Caco-2 (cell line): ENCODE results near the gene DGKB. TPM values are rescaled to one million over a fixed set of nuclear protein-coding genes. Genes with fewer than 3 reads are reported as not detected.

Source experiments
- BruUV-seq: library from RNA; stranded (reverse); fragments of 400-500 nt; replicated peaks from 2 replicates; lab custom pipeline; 2021; lab: Mats Ljungman, UMichigan
- CTCF ChIA-PET: fragments of 300-600 bp; sonication (Branson Sonifier 250); formaldehyde crosslinking; loops from one replicate; lab custom pipeline; 2022; ENCODE audit warnings: antibody characterized with exemption; lab: Charles Lee
- POLR2A ChIA-PET: fragments of 300-600 bp; sonication (Branson Sonifier 250); formaldehyde crosslinking; loops from one replicate; lab custom pipeline; 2022; ENCODE audit warnings: antibody characterized with exemption; lab: Charles Lee
- DNase-seq, 2 experiments: peaks; one replicate each; pipeline versions ENCODE4 v3.0.0 to v3.0.0-alpha.2; 2020 to 2022
- H3K27me3 ChIP-seq: replicated peaks from 2 replicates; pipeline ENCODE4 v1.6.0; 2011; ENCODE audit warnings: low read length; ENCODE audit not compliant: control insufficient read depth, insufficient read depth
- H3K36me3 ChIP-seq: 2 replicates; pipeline ENCODE4 v1.5.1; 2011; ENCODE audit warnings: low read length; ENCODE audit not compliant: control insufficient read depth, insufficient read depth
- H3K4me1 ChIP-seq: fragments of 250-450 bp; sonication (Bioruptor Pico); 2 replicates; pipeline ENCODE4 v1.5.1; 2020; ENCODE audit warnings: mild to moderate bottlenecking
- H3K4me3 ChIP-seq: 2 replicates; pipeline ENCODE4 v1.5.1; 2011; ENCODE audit warnings: low read depth, mild to moderate bottlenecking, control low read depth, low read length
- H3K9me3 ChIP-seq: fragments of 250-450 bp; sonication (Bioruptor Pico); 2 replicates; pipeline ENCODE4 v1.5.1; 2020; ENCODE audit warnings: mild to moderate bottlenecking, moderate library complexity
- H3K27ac Mint-ChIP-seq: one replicate; pipeline ENCODE4 v1.8.0; 2022; ENCODE audit warnings: mixed read lengths; ENCODE audit not compliant: unreplicated experiment
- H3K27me3 Mint-ChIP-seq: one replicate; pipeline ENCODE4 v1.8.0; 2022; ENCODE audit warnings: mixed read lengths; ENCODE audit not compliant: insufficient read depth, unreplicated experiment
- H3K36me3 Mint-ChIP-seq: one replicate; pipeline ENCODE4 v1.8.0; 2022; ENCODE audit warnings: mild to moderate bottlenecking, mixed read lengths; ENCODE audit not compliant: insufficient read depth, unreplicated experiment
- H3K4me1 Mint-ChIP-seq: one replicate; pipeline ENCODE4 v1.8.0; 2022; ENCODE audit warnings: low read depth, mixed read lengths; ENCODE audit not compliant: unreplicated experiment
- H3K4me3 Mint-ChIP-seq: one replicate; pipeline ENCODE4 v1.8.0; 2022; ENCODE audit warnings: mild to moderate bottlenecking, moderate library complexity, mixed read lengths; ENCODE audit not compliant: unreplicated experiment
- H3K9me3 Mint-ChIP-seq: one replicate; pipeline ENCODE4 v1.8.0; 2022; ENCODE audit warnings: mixed read lengths; ENCODE audit not compliant: unreplicated experiment
- intact Hi-C: fragments of 100-400 bp; cut with micrococcal nuclease; formaldehyde crosslinking; loops from one replicate; pipeline ENCODE4 v1.10.0; 2022; ENCODE audit not compliant: unreplicated experiment
- total RNA-seq: library from RNA; stranded (reverse); gene quantifications from 2 replicates; pipeline ENCODE4 v1.2.3, GENCODE V29; 2022
- TF ChIP-seq, protein P1 (sequence below), 2 experiments: fragments of 200-600 bp in 1 of 2; IDR thresholded peaks; 1 replicate in 1 of 2; 2 replicates in 1 of 2; pipeline versions ENCODE4 v1.5.1 to v1.8.0; 2011 to 2022; ENCODE audit warnings: antibody characterized with exemption in 1 of 2, control low read depth in 1 of 2, inconsistent platforms in 1 of 2, low read depth in 1 of 2, low read length in 1 of 2, mild to moderate bottlenecking in 1 of 2, moderate library complexity in 1 of 2; ENCODE audit not compliant: insufficient read depth in 1 of 2, severe bottlenecking in 1 of 2, unreplicated experiment in 1 of 2

Gene DGKB
- total RNA-seq, 1 experiment from 2014 or later, result 0.39 TPM

- Mint-ChIP-seq H3K27me3 (no peaks in the 10 kb centered on the region), H3K27ac (no peak overlapping the region), H3K4me3 (no peak overlapping the region), H3K4me1 (no peaks in the 10 kb centered on the region), H3K9me3 (peaks cover 6% of the 10 kb centered on the region), H3K36me3 (no peaks in the 10 kb centered on the region)
- Histone ChIP-seq H3K36me3 (no peaks in the 10 kb centered on the region), H3K4me3 (no peak overlapping the region), H3K27me3 (no peaks in the 10 kb centered on the region), H3K4me1 (no peaks in the 10 kb centered on the region), H3K9me3 (no peaks in the 10 kb centered on the region)
- ChIA-PET POLR2A (no interaction called here), CTCF (no interaction called here)
- TF ChIP-seq, protein P1, sequence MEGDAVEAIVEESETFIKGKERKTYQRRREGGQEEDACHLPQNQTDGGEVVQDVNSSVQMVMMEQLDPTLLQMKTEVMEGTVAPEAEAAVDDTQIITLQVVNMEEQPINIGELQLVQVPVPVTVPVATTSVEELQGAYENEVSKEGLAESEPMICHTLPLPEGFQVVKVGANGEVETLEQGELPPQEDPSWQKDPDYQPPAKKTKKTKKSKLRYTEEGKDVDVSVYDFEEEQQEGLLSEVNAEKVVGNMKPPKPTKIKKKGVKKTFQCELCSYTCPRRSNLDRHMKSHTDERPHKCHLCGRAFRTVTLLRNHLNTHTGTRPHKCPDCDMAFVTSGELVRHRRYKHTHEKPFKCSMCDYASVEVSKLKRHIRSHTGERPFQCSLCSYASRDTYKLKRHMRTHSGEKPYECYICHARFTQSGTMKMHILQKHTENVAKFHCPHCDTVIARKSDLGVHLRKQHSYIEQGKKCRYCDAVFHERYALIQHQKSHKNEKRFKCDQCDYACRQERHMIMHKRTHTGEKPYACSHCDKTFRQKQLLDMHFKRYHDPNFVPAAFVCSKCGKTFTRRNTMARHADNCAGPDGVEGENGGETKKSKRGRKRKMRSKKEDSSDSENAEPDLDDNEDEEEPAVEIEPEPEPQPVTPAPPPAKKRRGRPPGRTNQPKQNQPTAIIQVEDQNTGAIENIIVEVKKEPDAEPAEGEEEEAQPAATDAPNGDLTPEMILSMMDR (IDR thresholded peaks at IDR 0.05; ENCODE audit: insufficient read depth in 1 of 2, low read depth in 1 of 2, low read length in 1 of 2, severe bottlenecking in 1 of 2, unreplicated experiment in 1 of 2), result no peak
- intact Hi-C loops, result no loop called here
- DNase-seq, result no peak
- no TSS peak for BruUV-seq
Measured at GRCh38 chr7:14886533-14886932, 16.0 kb downstream of the DGKB start.

DNA sequence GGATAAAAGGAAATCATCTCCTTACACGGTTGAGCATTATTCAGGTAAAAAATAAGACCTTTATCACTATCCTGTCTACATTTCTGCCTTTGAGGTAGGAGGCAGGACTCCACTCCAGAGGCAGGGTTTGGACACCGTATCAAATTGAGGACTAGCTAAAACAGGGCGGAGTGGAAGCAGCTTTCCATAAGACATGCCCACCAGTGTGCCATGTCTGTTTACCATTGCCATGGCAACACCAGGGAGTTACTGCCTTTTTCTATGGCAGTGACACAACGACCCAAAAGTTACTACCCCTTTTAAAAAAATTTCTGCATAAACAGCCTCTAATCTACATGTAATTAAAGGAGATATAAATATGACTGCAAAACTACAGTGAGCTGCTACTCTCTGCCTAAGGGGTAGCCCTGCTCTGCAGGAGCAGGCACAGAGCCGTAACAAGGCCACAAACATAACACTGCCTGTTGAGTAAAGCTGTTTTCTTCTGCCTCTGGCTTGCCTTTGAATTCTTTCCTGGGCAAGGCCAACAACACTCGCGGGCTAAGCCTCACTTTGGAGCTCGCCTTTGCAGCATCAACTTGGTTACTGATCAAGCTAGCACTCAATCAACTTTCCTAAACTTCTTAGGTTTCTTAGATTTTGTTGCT, 26.5 kb downstream of the DGKB start:
- H3K4me1 Mint-ChIP-seq, result no peaks in the 10 kb centered on the region
- no peaks in the 10 kb centered on the region for H3K4me1 ChIP-seq
- BruUV-seq, result no TSS peak
- no peak overlapping the region for H3K27ac Mint-ChIP-seq
- no peak overlapping the region for H3K4me3 ChIP-seq
- H3K9me3 Mint-ChIP-seq, result no peaks in the 10 kb centered on the region
- H3K27me3 ChIP-seq, result no peaks in the 10 kb centered on the region
- POLR2A ChIA-PET, result no interaction called here
- CTCF ChIA-PET, result no interaction called here
- TF ChIP-seq, protein P1 (IDR thresholded peaks at IDR 0.05; ENCODE audit: insufficient read depth in 1 of 2, low read depth in 1 of 2, low read length in 1 of 2, severe bottlenecking in 1 of 2, unreplicated experiment in 1 of 2), result no peak
- H3K36me3 Mint-ChIP-seq, result no peaks in the 10 kb centered on the region
- H3K36me3 ChIP-seq, result no peaks in the 10 kb centered on the region
- no peak overlapping the region for H3K4me3 Mint-ChIP-seq
- intact Hi-C loops, result no loop called here
- DNase-seq, result no peak
- H3K9me3 ChIP-seq, result no peaks in the 10 kb centered on the region
- no peaks in the 10 kb centered on the region for H3K27me3 Mint-ChIP-seq

DNA sequence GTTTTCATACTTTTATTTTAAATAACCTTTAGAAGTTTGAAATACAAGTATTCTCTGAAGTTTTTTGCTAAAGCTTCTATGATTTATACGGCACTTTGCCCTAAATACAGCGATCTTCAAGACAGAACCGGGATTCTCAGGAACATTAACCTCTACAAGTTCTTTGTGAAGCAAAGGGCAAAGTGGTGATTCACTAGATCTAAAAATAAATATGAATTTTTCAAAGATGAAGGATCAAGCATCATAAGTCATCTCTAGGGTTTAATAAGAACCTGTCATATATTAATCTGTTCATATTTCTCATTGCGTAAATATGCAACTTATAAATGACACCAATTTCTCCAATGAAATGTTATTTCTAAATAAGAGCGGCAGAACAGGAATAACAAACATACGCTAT, 30.7 kb downstream of the DGKB start:
- intact Hi-C loops, result no loop called here

More for the DNA sequence above, 30.7 kb downstream of the DGKB start:
- ChIA-PET CTCF (no interaction called here), POLR2A (interaction anchor here (0.6 kb wide), 1 partner anchor 56 kb away, joined by 3 read pairs; no protein-coding TSS in a partner anchor)
- no peaks in the 10 kb centered on the region for H3K36me3 Mint-ChIP-seq
- no peaks in the 10 kb centered on the region for H3K27me3 Mint-ChIP-seq
- TF ChIP-seq, protein P1 (IDR thresholded peaks at IDR 0.05; ENCODE audit: insufficient read depth in 1 of 2, low read depth in 1 of 2, low read length in 1 of 2, severe bottlenecking in 1 of 2, unreplicated experiment in 1 of 2), result no peak
- no peaks in the 10 kb centered on the region for H3K27me3 ChIP-seq
- no peak overlapping the region for H3K4me3 ChIP-seq
- H3K4me1 Mint-ChIP-seq, result no peaks in the 10 kb centered on the region
- no peak overlapping the region for H3K27ac Mint-ChIP-seq
- H3K36me3 ChIP-seq, result no peaks in the 10 kb centered on the region
- H3K4me3 Mint-ChIP-seq, result no peak overlapping the region
- H3K4me1 ChIP-seq, result no peaks in the 10 kb centered on the region
- no peaks in the 10 kb centered on the region for H3K9me3 Mint-ChIP-seq
- no peaks in the 10 kb centered on the region for H3K9me3 ChIP-seq
- no peak for DNase-seq
- BruUV-seq, result no TSS peak
